CD14-positive monocyte (primary cell): Measurements from ENCODE around the gene MTX1. TPM values are rescaled to one million over a fixed set of nuclear protein-coding genes. Genes with fewer than 3 reads are reported as not detected.

ENCODE experiments used
- DNase-seq, 3 donors: peaks; one replicate each; pipeline ENCODE4 v3.0.0-alpha.2; 2011 to 2022
- H2AFZ ChIP-seq: 2 replicates; pipeline ENCODE4 v1.6.0; 2012; ENCODE audit warnings: mild to moderate bottlenecking, low read depth, low read length, inconsistent platforms; ENCODE audit not compliant: insufficient read depth, poor library complexity, severe bottlenecking
- H3K27ac ChIP-seq, 2 donors: 1 replicate in 1 of 2; 2 replicates in 1 of 2; pipeline ENCODE4 v1.5.1; 2012 to 2013; ENCODE audit warnings: low read length in 2 of 2, control low read depth in 1 of 2, inconsistent platforms in 1 of 2, low read depth in 1 of 2, mild to moderate bottlenecking in 1 of 2
- H3K27me3 ChIP-seq, 2 donors: one replicate each; pipeline versions ENCODE4 v1.6.0 to v1.6.1; 2011 to 2013; ENCODE audit warnings: low read length in 2 of 2; ENCODE audit not compliant: control insufficient read depth in 2 of 2, insufficient read depth in 2 of 2
- H3K36me3 ChIP-seq, 2 donors: replicated peaks in 1 of 2; 1 replicate in 1 of 2; 2 replicates in 1 of 2; pipeline versions ENCODE4 v1.5.1 to v1.6.1; 2012 to 2013; ENCODE audit warnings: low read length in 2 of 2, control low read depth in 1 of 2, inconsistent platforms in 1 of 2, mild to moderate bottlenecking in 1 of 2; ENCODE audit not compliant: insufficient read depth in 2 of 2, control insufficient read depth in 1 of 2
- H3K4me1 ChIP-seq, 2 donors: 1 replicate in 1 of 2; 2 replicates in 1 of 2; pipeline versions ENCODE4 v1.5.1 to v1.6.1; 2012 to 2013; ENCODE audit warnings: low read length in 2 of 2, control low read depth in 1 of 2, inconsistent platforms in 1 of 2, mild to moderate bottlenecking in 1 of 2, moderate library complexity in 1 of 2; ENCODE audit not compliant: insufficient read depth in 2 of 2, control insufficient read depth in 1 of 2
- H3K4me2 ChIP-seq: replicated peaks from 2 replicates; pipeline ENCODE3; 2012; ENCODE audit warnings: low read length, moderate library complexity, mild to moderate bottlenecking; ENCODE audit not compliant: poor library complexity, severe bottlenecking; ENCODE audit errors: extremely low read depth
- H3K4me3 ChIP-seq, 3 experiments: fragments of 200-600 bp in 1 of 3; sonication (generic) in 1 of 3; replicated peaks in 1 of 3; 1 replicate in 2 of 3; 2 replicates in 1 of 3; pipeline ENCODE4 v1.5.1; 2011 to 2013; ENCODE audit warnings: low read length in 3 of 3, mild to moderate bottlenecking in 3 of 3, control low read depth in 2 of 3, low read depth in 2 of 3, inconsistent platforms in 1 of 3, moderate library complexity in 1 of 3
- H3K79me2 ChIP-seq: 2 replicates; pipeline ENCODE4 v1.6.0; 2012; ENCODE audit warnings: mild to moderate bottlenecking, control low read depth, inconsistent platforms, low read length, moderate library complexity; ENCODE audit not compliant: insufficient read depth
- H3K9ac ChIP-seq: 2 replicates; pipeline ENCODE4 v1.6.0; 2017; ENCODE audit warnings: low read length, mild to moderate bottlenecking; ENCODE audit not compliant: insufficient read depth, poor library complexity, severe bottlenecking
- H3K9me3 ChIP-seq, 2 donors: replicated peaks in 1 of 2; 1 replicate in 1 of 2; 2 replicates in 1 of 2; pipeline versions ENCODE4 v1.5.1 to v1.6.1; 2012 to 2013; ENCODE audit warnings: low read length in 2 of 2, control low read depth in 1 of 2; ENCODE audit not compliant: control insufficient read depth in 1 of 2, insufficient read depth in 1 of 2
- H4K20me1 ChIP-seq: 2 replicates; pipeline ENCODE4 v1.6.0; 2012; ENCODE audit warnings: mild to moderate bottlenecking, low read length, control low read depth, moderate library complexity; ENCODE audit not compliant: insufficient read depth
- H3K27ac Mint-ChIP-seq, 7 donors: one replicate each; pipeline ENCODE4 v1.8.0; 2020; ENCODE audit warnings: mild to moderate bottlenecking in 7 of 7, mixed read lengths in 7 of 7, moderate library complexity in 6 of 7, inconsistent platforms in 2 of 7
- H3K27me3 Mint-ChIP-seq, 3 donors: one replicate each; pipeline ENCODE4 v1.8.0; 2021 to 2022; ENCODE audit warnings: low read depth in 3 of 3, mild to moderate bottlenecking in 3 of 3, mixed read lengths in 3 of 3, moderate library complexity in 3 of 3, inconsistent platforms in 1 of 3
- H3K36me3 Mint-ChIP-seq, 2 donors: one replicate each; pipeline ENCODE4 v1.8.0; 2020; ENCODE audit warnings: mixed read lengths in 2 of 2, inconsistent platforms in 1 of 2, mild to moderate bottlenecking in 1 of 2
- H3K4me1 Mint-ChIP-seq: one replicate; pipeline ENCODE4 v1.8.0; 2020; ENCODE audit warnings: mild to moderate bottlenecking, mixed read lengths
- H3K4me3 Mint-ChIP-seq, 2 donors: one replicate each; pipeline ENCODE4 v1.8.0; 2020; ENCODE audit warnings: mild to moderate bottlenecking in 2 of 2, mixed read lengths in 2 of 2, moderate library complexity in 1 of 2
- H3K9me3 Mint-ChIP-seq, 7 donors: one replicate each; pipeline ENCODE4 v1.8.0; 2020 to 2022; ENCODE audit warnings: mixed read lengths in 7 of 7, mild to moderate bottlenecking in 6 of 7, moderate library complexity in 6 of 7, inconsistent platforms in 2 of 7
- WGBS: methylation state at CpG from one replicate; pipeline ENCODE4 v1.1.5; 2013; ENCODE audit warnings: missing lambda C conversion rate; ENCODE audit not compliant: insufficient coverage; 5-methylcytosine and 5-hydroxymethylcytosine counted together
- intact Hi-C, 2 donors: fragments of 100-400 bp; cut with micrococcal nuclease; formaldehyde crosslinking; loops; one replicate each; pipeline versions ENCODE4 v1.15.0 to v1.15.1; 2023
- polyA plus RNA-seq, 3 donors: library from polyadenylated mRNA; depleted of rRNA in 1 of 3; unstranded in 2 of 3; stranded (reverse) in 1 of 3; fragments of 300-500 nt in 2 of 3; fragments of >200 nt in 1 of 3; fragmentation: Illumina TruSeq in 2 of 3; gene quantifications; 1 replicate in 2 of 3; 2 replicates in 1 of 3; pipeline ENCODE4 v1.2.3, GENCODE V29; 2012 to 2021
- TF ChIP-seq, protein P1 (sequence below): fragments of 200-600 bp; IDR thresholded peaks from one replicate; pipeline ENCODE4 v1.8.0; 2022; ENCODE audit warnings: antibody characterized with exemption, mild to moderate bottlenecking

Gene MTX1
- polyA plus RNA-seq, 3 donors: 79.7 to 101 (median 86.0) TPM

DNA sequence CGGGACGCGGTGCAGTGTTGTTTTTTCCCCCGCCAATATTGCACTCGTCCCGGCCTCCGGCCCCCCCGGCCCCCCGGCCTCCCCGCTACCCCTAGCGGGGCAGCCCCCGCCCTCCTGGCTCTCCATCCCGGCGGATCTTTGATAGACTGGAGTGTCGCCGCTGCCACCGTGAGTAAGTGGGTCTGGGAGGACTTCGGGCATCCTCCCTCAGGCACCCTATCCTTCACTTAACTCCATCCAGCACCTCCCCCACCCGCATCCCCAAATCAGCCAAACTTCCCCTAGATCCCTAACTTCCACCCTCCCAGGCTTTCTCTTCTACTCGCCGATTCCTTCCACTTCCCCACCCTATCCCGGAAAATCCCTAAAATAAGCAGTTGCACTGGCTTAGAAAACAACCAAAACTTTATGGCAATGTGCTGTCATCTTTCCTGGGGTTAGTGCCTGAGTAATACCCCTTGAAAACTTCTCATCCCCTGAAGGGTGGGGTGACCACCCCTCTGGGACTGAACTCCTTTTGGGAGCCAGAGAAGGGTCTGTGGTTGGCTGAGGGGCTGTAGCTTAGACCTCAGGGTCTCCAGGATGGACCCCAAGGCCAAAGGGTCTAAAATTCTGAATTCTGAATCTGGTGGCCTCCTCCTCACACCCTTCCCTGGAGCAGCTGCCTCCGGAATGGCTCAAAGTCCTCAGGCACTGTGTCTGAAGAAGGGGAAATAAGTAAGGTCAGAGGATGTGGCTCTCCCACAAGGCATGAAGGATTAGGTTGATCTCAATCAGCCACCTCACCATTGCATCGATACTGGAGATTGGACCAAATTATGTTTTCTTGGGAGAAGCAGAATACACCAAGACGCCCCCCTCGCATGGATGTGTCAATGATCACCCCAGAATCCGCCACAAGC is 13.0 kb upstream of the MTX1 start:
- H4K20me1 ChIP-seq: no peaks in the 10 kb centered on the region
- H3K36me3 Mint-ChIP-seq: peaks cover 11 to 18% of the 10 kb centered on the region in 2 donors
- TF ChIP-seq, protein P1, sequence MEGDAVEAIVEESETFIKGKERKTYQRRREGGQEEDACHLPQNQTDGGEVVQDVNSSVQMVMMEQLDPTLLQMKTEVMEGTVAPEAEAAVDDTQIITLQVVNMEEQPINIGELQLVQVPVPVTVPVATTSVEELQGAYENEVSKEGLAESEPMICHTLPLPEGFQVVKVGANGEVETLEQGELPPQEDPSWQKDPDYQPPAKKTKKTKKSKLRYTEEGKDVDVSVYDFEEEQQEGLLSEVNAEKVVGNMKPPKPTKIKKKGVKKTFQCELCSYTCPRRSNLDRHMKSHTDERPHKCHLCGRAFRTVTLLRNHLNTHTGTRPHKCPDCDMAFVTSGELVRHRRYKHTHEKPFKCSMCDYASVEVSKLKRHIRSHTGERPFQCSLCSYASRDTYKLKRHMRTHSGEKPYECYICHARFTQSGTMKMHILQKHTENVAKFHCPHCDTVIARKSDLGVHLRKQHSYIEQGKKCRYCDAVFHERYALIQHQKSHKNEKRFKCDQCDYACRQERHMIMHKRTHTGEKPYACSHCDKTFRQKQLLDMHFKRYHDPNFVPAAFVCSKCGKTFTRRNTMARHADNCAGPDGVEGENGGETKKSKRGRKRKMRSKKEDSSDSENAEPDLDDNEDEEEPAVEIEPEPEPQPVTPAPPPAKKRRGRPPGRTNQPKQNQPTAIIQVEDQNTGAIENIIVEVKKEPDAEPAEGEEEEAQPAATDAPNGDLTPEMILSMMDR: no peak
- no peak overlapping the region for H3K9ac ChIP-seq
- H3K4me3 ChIP-seq: peak overlapping the region in 1 of 3 experiments; percentile 72
- H3K27me3 Mint-ChIP-seq: peaks cover 22 to 29% (median 23%) of the 10 kb centered on the region in 3 donors
- H2AFZ ChIP-seq: no peak overlapping the region
- peaks cover 27% of the 10 kb centered on the region for H3K4me1 Mint-ChIP-seq
- peak overlapping the region; percentile 56 to 87 for H3K4me3 Mint-ChIP-seq
- no peak for DNase-seq
- peak overlapping the region; percentile 81 for H3K4me2 ChIP-seq
- H3K27ac Mint-ChIP-seq: peak overlapping the region in 3 of 7 donors; percentile 4 to 78 (median 70)
- H3K27ac ChIP-seq: no peak overlapping the region
- H3K4me1 ChIP-seq: peaks cover 27 to 35% of the 10 kb centered on the region in 2 donors
- H3K27me3 ChIP-seq: peaks cover 4 to 18% of the 10 kb centered on the region in 2 donors
- H3K9me3 ChIP-seq: no peaks in the 10 kb centered on the region
- H3K79me2 ChIP-seq: no peaks in the 10 kb centered on the region
- intact Hi-C loops: no loop called here
- 74% methylated on average over 8 of the region's 27 CpGs for WGBS
- no peaks in the 10 kb centered on the region for H3K36me3 ChIP-seq
- peaks cover 0 to 7% (median 3%) of the 10 kb centered on the region in 7 donors for H3K9me3 Mint-ChIP-seq

DNA sequence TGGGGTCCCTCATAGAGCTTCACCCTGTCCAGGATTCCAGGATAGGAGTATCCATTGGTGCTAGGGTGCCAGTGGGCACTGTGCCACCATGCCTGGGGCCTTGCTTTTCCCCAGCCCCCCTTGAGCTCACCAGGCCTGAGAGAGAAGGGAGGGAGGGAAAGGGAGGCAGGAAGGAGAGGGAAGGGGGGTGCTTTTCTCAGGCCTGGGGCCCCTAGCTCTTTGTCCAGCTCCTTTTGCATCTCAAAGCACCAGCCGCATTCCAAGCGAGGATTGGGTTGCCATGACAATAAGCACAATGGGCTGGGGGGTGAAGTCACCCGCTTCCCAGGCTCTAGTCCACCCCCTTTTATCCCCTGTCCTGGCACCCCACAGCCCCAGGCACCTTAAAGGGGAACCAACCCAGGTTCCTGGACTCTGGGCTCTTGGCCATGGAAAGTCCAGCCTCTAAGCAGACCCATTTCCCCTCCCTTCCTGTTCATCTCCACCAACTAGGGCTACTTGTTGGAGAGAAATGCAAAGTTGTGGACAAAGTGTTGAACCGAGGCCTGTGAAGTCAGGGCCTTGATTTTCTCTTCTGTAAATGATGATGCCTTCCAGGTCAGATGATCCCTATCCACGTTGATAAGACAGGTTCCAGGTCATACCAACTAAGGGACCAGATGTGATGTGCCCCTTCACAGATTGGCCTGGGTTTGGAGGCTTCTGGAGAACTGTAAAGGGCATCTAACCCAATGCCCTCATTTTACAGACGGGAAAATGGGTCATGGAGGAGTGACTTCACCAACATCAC is 12.2 kb upstream of the MTX1 start:
- Histone ChIP-seq H3K4me2 (no peak overlapping the region), H3K27ac (no peak overlapping the region), H3K9ac (no peak overlapping the region), H3K9me3 (no peaks in the 10 kb centered on the region), H4K20me1 (no peaks in the 10 kb centered on the region), H3K4me3 (no peak overlapping the region), H3K27me3 (peaks cover 4 to 18% of the 10 kb centered on the region in 2 donors), H2AFZ (no peak overlapping the region), H3K79me2 (no peaks in the 10 kb centered on the region), H3K4me1 (peaks cover 27 to 35% of the 10 kb centered on the region in 2 donors), H3K36me3 (no peaks in the 10 kb centered on the region)
- no CpG with 5 or more reads among the region's 6 CpGs for WGBS
- TF ChIP-seq, protein P1: no peak
- Mint-ChIP-seq H3K4me3 (peak overlapping the region in 1 of 2 donors; percentile 87), H3K27me3 (peaks cover 22 to 29% (median 23%) of the 10 kb centered on the region in 3 donors), H3K36me3 (peaks cover 11 to 18% of the 10 kb centered on the region in 2 donors), H3K27ac (peak overlapping the region in 1 of 7 donors; percentile 37), H3K9me3 (peaks cover 0 to 7% (median 3%) of the 10 kb centered on the region in 7 donors), H3K4me1 (peaks cover 27% of the 10 kb centered on the region)
- intact Hi-C loops: no loop called here
- no peak for DNase-seq
